K562 (cell line): ENCODE results near the gene PPP1R16B. TPM values are rescaled to one million over a fixed set of nuclear protein-coding genes. Genes with fewer than 3 reads are reported as not detected.

Experiments
- CEBPB ChIP-seq: fragments of 450-650 bp; IDR thresholded peaks from 2 replicates; pipeline ENCODE4 v1.6.1; 2016; ENCODE audit warnings: missing genetic modification characterization, missing compliant biosample characterization
- DMBX1 ChIP-seq: fragments of 250-450 bp; sonication (Bioruptor Pico); IDR thresholded peaks from 2 replicates; pipeline ENCODE4 v1.8.0; 2022; ENCODE audit warnings: inconsistent platforms, mild to moderate bottlenecking, moderate library complexity, borderline replicate concordance
- ELF4 ChIP-seq: fragments of 450-650 bp; formaldehyde crosslinking; IDR thresholded peaks from 2 replicates; pipeline ENCODE4 v1.4.0; 2022; ENCODE audit warnings: missing genetic modification characterization
- ETV5 ChIP-seq: sonication (generic); formaldehyde crosslinking; IDR thresholded peaks from 2 replicates; pipeline ENCODE4 v1.4.0; 2020; ENCODE audit warnings: low read depth, mild to moderate bottlenecking, missing genetic modification reagents
- HDAC1 ChIP-seq, 2 experiments: fragments of 450-650 bp; IDR thresholded peaks; 2 replicates each; pipeline ENCODE4 v1.6.1; 2016 to 2017; ENCODE audit warnings: inconsistent platforms in 1 of 2, mild to moderate bottlenecking in 1 of 2, moderate library complexity in 1 of 2
- KLF16 ChIP-seq: IDR thresholded peaks from 2 replicates; pipeline ENCODE4 v1.6.1; 2016; ENCODE audit warnings: antibody characterized with exemption
- LEF1 ChIP-seq: fragments of 450-650 bp; IDR thresholded peaks from 2 replicates; pipeline ENCODE4 v1.6.1; 2016; ENCODE audit warnings: mild to moderate bottlenecking
- PHB ChIP-seq: fragments of 250-450 bp; sonication (Bioruptor Pico); IDR thresholded peaks from 2 replicates; pipeline ENCODE4 v1.5.0; 2021
- POLR2H ChIP-seq: IDR thresholded peaks from 2 replicates; pipeline ENCODE4 v1.6.1; 2016; ENCODE audit warnings: missing genetic modification characterization, low read depth, mild to moderate bottlenecking, control low read depth, missing compliant biosample characterization, moderate library complexity
- POLR3G ChIP-seq: IDR thresholded peaks from 2 replicates; pipeline ENCODE4 v1.6.1; 2011; ENCODE audit not compliant: insufficient read length, insufficient replicate concordance; ENCODE audit errors: extremely low read depth
- PRMT5 ChIP-seq: sonication (generic); formaldehyde crosslinking; IDR thresholded peaks from 2 replicates; pipeline ENCODE4 v1.5.0; 2020; ENCODE audit warnings: missing genetic modification reagents
- PTRF ChIP-seq: fragments of 450-650 bp; IDR thresholded peaks from 2 replicates; pipeline ENCODE4 v1.6.1; 2016; ENCODE audit warnings: mild to moderate bottlenecking, missing genetic modification characterization, missing compliant biosample characterization
- RNF2 ChIP-seq: sonication (generic); IDR thresholded peaks from 2 replicates; pipeline ENCODE4 v1.6.1; 2016
- SAFB2 ChIP-seq: fragments of 200-400 bp; formaldehyde crosslinking; IDR thresholded peaks from 2 replicates; pipeline ENCODE4 v1.6.1; 2018; ENCODE audit warnings: borderline replicate concordance, low read length, low read depth, moderate library complexity; ENCODE audit not compliant: severe bottlenecking
- SIN3A ChIP-seq, 2 experiments: fragments of 150-350 bp in 1 of 2; IDR thresholded peaks; 2 replicates each; pipeline ENCODE4 v1.6.1; 2011 to 2016; ENCODE audit warnings: borderline replicate concordance in 2 of 2, low read depth in 2 of 2, low read length in 2 of 2, mild to moderate bottlenecking in 2 of 2, moderate library complexity in 2 of 2; ENCODE audit not compliant: control insufficient read depth in 1 of 2
- SMARCC2 ChIP-seq: fragments of 450-650 bp; IDR thresholded peaks from 2 replicates; pipeline ENCODE4 v1.6.1; 2017; ENCODE audit warnings: antibody characterized with exemption, moderate library complexity, mild to moderate bottlenecking, low read depth
- ZC3H8 ChIP-seq: fragments of 450-650 bp; IDR thresholded peaks from 2 replicates; pipeline ENCODE4 v1.6.1; 2017
- ZFP36 ChIP-seq: fragments of 150-350 bp; IDR thresholded peaks from 2 replicates; pipeline ENCODE4 v1.6.1; 2018; ENCODE audit warnings: low read length, low read depth; ENCODE audit not compliant: partially characterized antibody
- ZNF165 ChIP-seq: fragments of 250-450 bp; sonication (Bioruptor Pico); IDR thresholded peaks from 2 replicates; pipeline ENCODE4 v1.4.0; 2020; ENCODE audit warnings: borderline replicate concordance
- ZNF239 ChIP-seq: fragments of 250-450 bp; sonication (Bioruptor Pico); IDR thresholded peaks from 2 replicates; pipeline ENCODE4 v1.4.0; 2020; ENCODE audit warnings: mild to moderate bottlenecking
- ZNF609 ChIP-seq: sonication (generic); formaldehyde crosslinking; IDR thresholded peaks from 2 replicates; pipeline ENCODE4 v1.8.1; 2023; ENCODE audit warnings: missing genetic modification reagents, mild to moderate bottlenecking, borderline replicate concordance
- ZNF699 ChIP-seq: fragments of 250-450 bp; sonication (Bioruptor Pico); IDR thresholded peaks from 2 replicates; pipeline ENCODE4 v1.8.0; 2021; ENCODE audit warnings: mild to moderate bottlenecking, moderate library complexity; ENCODE audit not compliant: insufficient replicate concordance
- ZNF764 ChIP-seq: fragments of 250-450 bp; sonication (Bioruptor Pico); IDR thresholded peaks from 2 replicates; pipeline ENCODE4 v1.4.0; 2020; ENCODE audit warnings: low read depth, mild to moderate bottlenecking, moderate library complexity
- polyA plus RNA-seq, 8 experiments: library from polyadenylated mRNA; depleted of rRNA in 4 of 8; stranded (reverse) in 5 of 8; unstranded in 3 of 8; fragments of >200 nt; fragmentation: Nextera tagmentation in 2 of 8; fragmentation: Illumina TruSeq in 1 of 8; extraction: Ambion mirVana in 2 of 8; extraction: Trizol in 1 of 8; gene quantifications; 2 replicates each; pipeline versions ENCODE4 v1.2.1 to v1.2.3, GENCODE V29; 2011 to 2014; ENCODE audit warnings: inconsistent platforms in 1 of 8, missing spikeins in 1 of 8
- total RNA-seq, 7 experiments: library from RNA; depleted of rRNA in 6 of 7; stranded (reverse); fragments of >200 nt in 6 of 7; fragmentation: Illumina TruSeq in 2 of 7; extraction: Trizol in 2 of 7; gene quantifications; 2 replicates each; pipeline versions ENCODE4 v1.2.1 to v1.2.3, GENCODE V29; 2011 to 2021; ENCODE audit warnings: low replicate concordance in 1 of 7
- TF ChIP-seq, protein P1 (sequence below): fragments of 450-650 bp; formaldehyde crosslinking; IDR thresholded peaks from 2 replicates; pipeline ENCODE4 v1.4.0; 2022; ENCODE audit warnings: missing genetic modification characterization

The PPP1R16B gene
- total and polyA plus RNA-seq, 9 of the 15 experiments (the other 6 are each of a cell fraction or from before 2014, with no cell fraction given), result 1.5 to 11.5 (median 6.8) TPM

GRCh38 chr20:38854654-38855066 is 49.2 kb downstream of the PPP1R16B start (continued):
- TF ChIP-seq ZFP36 (no peak), POLR2H (tag) (no peak), KLF16 (no peak), RNF2 (no peak), ZNF699 (CRISPR knock-in tag) (no peak), CEBPB (tag) (no peak), ZNF239 (peak; percentile 82), PTRF (tag) (no peak), DMBX1 (CRISPR knock-in tag) (peak; percentile 85), ZNF165 (no peak), ZNF609 (CRISPR knock-in tag) (no peak), ZNF764 (no peak), SMARCC2 (peak; percentile 80; the same call in 1 of the 2 replicates), SIN3A (IDR thresholded peaks at IDR 0.05; ENCODE audit: borderline replicate concordance in 2 of 2, control insufficient read depth in 1 of 2, low read depth in 2 of 2, low read length in 2 of 2) (no peak), ZC3H8 (no peak), ETV5 (no peak), POLR3G (no peak), HDAC1 (IDR thresholded peaks at IDR 0.05) (peak in 1 of 2 experiments; percentile 61; a peak in 1 of 4 replicates), ELF4 (CRISPR knock-in tag) (0 out of 2 replicates have a peak, but pooled peaks have one; percentile 72), PHB (no peak), LEF1 (peak; percentile 86), PRMT5 (CRISPR knock-in tag) (no peak), SAFB2 (no peak)
- TF ChIP-seq, protein P1, sequence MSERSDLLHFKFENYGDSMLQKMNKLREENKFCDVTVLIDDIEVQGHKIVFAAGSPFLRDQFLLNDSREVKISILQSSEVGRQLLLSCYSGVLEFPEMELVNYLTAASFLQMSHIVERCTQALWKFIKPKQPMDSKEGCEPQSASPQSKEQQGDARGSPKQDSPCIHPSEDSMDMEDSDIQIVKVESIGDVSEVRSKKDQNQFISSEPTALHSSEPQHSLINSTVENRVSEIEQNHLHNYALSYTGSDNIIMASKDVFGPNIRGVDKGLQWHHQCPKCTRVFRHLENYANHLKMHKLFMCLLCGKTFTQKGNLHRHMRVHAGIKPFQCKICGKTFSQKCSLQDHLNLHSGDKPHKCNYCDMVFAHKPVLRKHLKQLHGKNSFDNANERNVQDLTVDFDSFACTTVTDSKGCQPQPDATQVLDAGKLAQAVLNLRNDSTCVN, result 0 out of 2 replicates have a peak, but pooled peaks have one; percentile 16
